Ovary (tissue), 3 donors: Measurements from ENCODE around the gene FKBP3.

ENCODE experiments used
- CTCF ChIP-seq, 3 donors: fragments of 450-650 bp in 2 of 3; fragments of 200-600 bp in 1 of 3; IDR thresholded peaks; one replicate each; pipeline versions ENCODE4 v1.5.1 to v1.8.0; 2016 to 2022; ENCODE audit warnings: antibody characterized with exemption in 3 of 3, mild to moderate bottlenecking in 1 of 3
- EP300 ChIP-seq: sonication (generic); formaldehyde crosslinking; IDR thresholded peaks from one replicate; pipeline ENCODE4 v1.6.1; 2017; ENCODE audit warnings: antibody characterized with exemption
- donor health status: DM: no; HTN: no; CAD: no.

DNA sequence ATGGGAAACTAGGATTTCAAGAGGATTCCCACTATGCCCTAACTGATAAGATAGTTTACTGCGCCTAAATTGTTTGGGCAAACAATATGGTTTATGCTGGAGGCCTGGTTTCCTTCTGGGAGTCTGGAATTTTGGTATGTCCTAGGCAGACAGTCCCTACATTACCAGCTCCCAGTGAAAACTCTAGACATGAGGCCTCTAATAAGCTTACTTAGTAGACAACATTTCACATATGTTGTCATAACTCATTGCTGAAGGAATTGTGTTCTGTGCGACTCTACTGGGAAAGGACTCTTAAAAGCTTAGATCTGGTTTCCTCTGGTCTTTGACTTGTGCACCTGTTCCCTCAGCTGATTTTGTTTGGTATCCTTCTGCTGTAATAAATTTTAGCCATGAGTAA lies 68.3 kb downstream of the FKBP3 start:
- TF ChIP-seq CTCF (IDR thresholded peaks at IDR 0.05) (no peak), EP300 (no peak)
